Parathyroid adenoma (tissue), 2 donors: Measurements from ENCODE around the gene NAA38.

Source experiments
- H2AFZ ChIP-seq: fragments of 300-600 bp; sonication (generic); one replicate; pipeline ENCODE4 v1.7.0; 2017; ENCODE audit warnings: antibody characterized with exemption, mild to moderate bottlenecking
- H3K27ac ChIP-seq: fragments of 300-600 bp; sonication (generic); one replicate; pipeline ENCODE4 v1.7.0; 2017
- H3K27me3 ChIP-seq: fragments of 300-600 bp; sonication (generic); one replicate; pipeline ENCODE4 v1.7.0; 2017; ENCODE audit warnings: low read length; ENCODE audit not compliant: control insufficient read depth, insufficient read depth
- H3K36me3 ChIP-seq: fragments of 300-600 bp; sonication (generic); one replicate; pipeline ENCODE4 v1.7.0; 2017; ENCODE audit warnings: low read length; ENCODE audit not compliant: control insufficient read depth, insufficient read depth
- H3K4me1 ChIP-seq: fragments of 300-600 bp; sonication (generic); one replicate; pipeline ENCODE4 v1.7.0; 2017; ENCODE audit warnings: control low read depth
- H3K4me2 ChIP-seq: fragments of 300-600 bp; sonication (generic); one replicate; pipeline ENCODE4 v1.7.0; 2017; ENCODE audit warnings: low read length
- H3K4me3 ChIP-seq: fragments of 300-600 bp; sonication (generic); one replicate; pipeline ENCODE4 v1.7.0; 2017; ENCODE audit warnings: low read depth, low read length
- H3K79me2 ChIP-seq: fragments of 300-600 bp; sonication (generic); one replicate; pipeline ENCODE4 v1.7.0; 2017; ENCODE audit warnings: control low read depth
- H3K9ac ChIP-seq: fragments of 300-600 bp; sonication (generic); one replicate; pipeline ENCODE4 v1.7.0; 2017; ENCODE audit warnings: mild to moderate bottlenecking
- H3K9me3 ChIP-seq: fragments of 300-600 bp; sonication (generic); one replicate; pipeline ENCODE4 v1.7.0; 2017; ENCODE audit warnings: low read length; ENCODE audit not compliant: control insufficient read depth
- TF ChIP-seq, protein P1 (sequence below): fragments of 300-600 bp; sonication (generic); IDR thresholded peaks from one replicate; pipeline ENCODE4 v1.7.0; 2017; ENCODE audit warnings: antibody characterized with exemption, mild to moderate bottlenecking
- donor health status: primary hyperparathyroidism.

Gene NAA38

DNA sequence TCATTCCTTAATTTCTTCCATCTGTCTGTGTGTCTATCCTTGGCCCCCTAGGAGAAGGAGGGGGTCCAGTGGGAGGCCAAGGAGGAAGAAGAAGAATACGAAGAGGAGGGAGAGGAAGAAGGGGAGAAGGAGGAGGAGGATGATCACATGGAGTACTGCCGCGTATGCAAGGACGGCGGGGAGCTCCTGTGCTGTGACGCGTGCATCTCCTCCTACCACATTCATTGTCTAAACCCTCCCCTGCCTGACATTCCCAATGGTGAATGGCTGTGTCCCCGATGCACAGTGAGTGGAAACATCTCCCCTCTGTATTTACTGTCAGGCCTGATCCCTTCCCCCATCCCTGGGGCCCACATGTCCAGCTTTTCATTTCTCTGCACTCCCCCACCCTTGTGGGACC, 37.5 kb upstream of the NAA38 start:
- H3K27ac ChIP-seq: no peak overlapping the region
- no peaks in the 10 kb centered on the region for H3K27me3 ChIP-seq
- no peak overlapping the region for H3K4me3 ChIP-seq
- H3K9ac ChIP-seq: no peak overlapping the region
- peaks cover 15% of the 10 kb centered on the region for H3K4me1 ChIP-seq
- no peaks in the 10 kb centered on the region for H3K9me3 ChIP-seq
- H3K4me2 ChIP-seq: no peak overlapping the region
- H3K36me3 ChIP-seq: no peaks in the 10 kb centered on the region
- H2AFZ ChIP-seq: no peak overlapping the region
- TF ChIP-seq, protein P1, sequence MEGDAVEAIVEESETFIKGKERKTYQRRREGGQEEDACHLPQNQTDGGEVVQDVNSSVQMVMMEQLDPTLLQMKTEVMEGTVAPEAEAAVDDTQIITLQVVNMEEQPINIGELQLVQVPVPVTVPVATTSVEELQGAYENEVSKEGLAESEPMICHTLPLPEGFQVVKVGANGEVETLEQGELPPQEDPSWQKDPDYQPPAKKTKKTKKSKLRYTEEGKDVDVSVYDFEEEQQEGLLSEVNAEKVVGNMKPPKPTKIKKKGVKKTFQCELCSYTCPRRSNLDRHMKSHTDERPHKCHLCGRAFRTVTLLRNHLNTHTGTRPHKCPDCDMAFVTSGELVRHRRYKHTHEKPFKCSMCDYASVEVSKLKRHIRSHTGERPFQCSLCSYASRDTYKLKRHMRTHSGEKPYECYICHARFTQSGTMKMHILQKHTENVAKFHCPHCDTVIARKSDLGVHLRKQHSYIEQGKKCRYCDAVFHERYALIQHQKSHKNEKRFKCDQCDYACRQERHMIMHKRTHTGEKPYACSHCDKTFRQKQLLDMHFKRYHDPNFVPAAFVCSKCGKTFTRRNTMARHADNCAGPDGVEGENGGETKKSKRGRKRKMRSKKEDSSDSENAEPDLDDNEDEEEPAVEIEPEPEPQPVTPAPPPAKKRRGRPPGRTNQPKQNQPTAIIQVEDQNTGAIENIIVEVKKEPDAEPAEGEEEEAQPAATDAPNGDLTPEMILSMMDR: no peak
- peaks cover 15% of the 10 kb centered on the region for H3K79me2 ChIP-seq

DNA sequence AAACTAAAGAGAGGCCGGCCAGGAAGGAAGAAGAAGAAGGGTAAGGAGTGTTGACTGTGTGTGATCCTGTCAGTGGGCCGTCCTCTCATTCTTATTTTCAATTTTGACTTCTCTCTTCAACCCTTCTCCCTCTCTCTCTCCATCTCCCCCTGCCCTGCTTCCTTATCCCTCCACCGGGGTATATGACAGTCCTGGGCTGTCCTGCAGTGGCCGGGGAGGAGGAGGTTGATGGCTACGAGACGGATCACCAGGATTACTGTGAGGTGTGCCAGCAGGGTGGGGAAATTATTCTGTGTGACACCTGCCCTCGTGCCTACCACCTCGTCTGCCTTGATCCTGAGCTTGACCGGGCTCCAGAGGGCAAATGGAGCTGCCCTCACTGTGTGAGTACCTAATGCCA, 36.9 kb upstream of the NAA38 start:
- H3K79me2 ChIP-seq: peaks cover 15% of the 10 kb centered on the region
- TF ChIP-seq, protein P1: no peak
- no peak overlapping the region for H3K4me3 ChIP-seq
- H3K4me1 ChIP-seq: peaks cover 21% of the 10 kb centered on the region
- H3K36me3 ChIP-seq: no peaks in the 10 kb centered on the region
- no peaks in the 10 kb centered on the region for H3K27me3 ChIP-seq
- H3K9ac ChIP-seq: no peak overlapping the region
- H3K27ac ChIP-seq: no peak overlapping the region
- no peak overlapping the region for H2AFZ ChIP-seq
- no peaks in the 10 kb centered on the region for H3K9me3 ChIP-seq
- no peak overlapping the region for H3K4me2 ChIP-seq

- no peak overlapping the region for H3K4me2 ChIP-seq
- H3K36me3 ChIP-seq: no peaks in the 10 kb centered on the region
- H3K9me3 ChIP-seq: no peaks in the 10 kb centered on the region
- H3K4me3 ChIP-seq: no peak overlapping the region
- H3K27me3 ChIP-seq: no peaks in the 10 kb centered on the region
- H3K27ac ChIP-seq: no peak overlapping the region
- H3K4me1 ChIP-seq: peaks cover 30% of the 10 kb centered on the region
- TF ChIP-seq, protein P1: no peak
- no peak overlapping the region for H2AFZ ChIP-seq
- peaks cover 13% of the 10 kb centered on the region for H3K79me2 ChIP-seq
- H3K9ac ChIP-seq: no peak overlapping the region
These were observed 36.0 kb upstream of the NAA38 start for GRCh38 chr17:7893187-7893880.

GRCh38 chr17:7889166-7889955, 32.0 kb upstream of the NAA38 start:
- Histone ChIP-seq H3K79me2 (peaks cover 5% of the 10 kb centered on the region), H3K4me3 (peak overlapping the region; percentile 25), H3K27me3 (no peaks in the 10 kb centered on the region), H3K9ac (no peak overlapping the region), H3K36me3 (no peaks in the 10 kb centered on the region), H2AFZ (no peak overlapping the region), H3K4me2 (peak overlapping the region; percentile 99), H3K4me1 (peaks cover 24% of the 10 kb centered on the region), H3K9me3 (no peaks in the 10 kb centered on the region), H3K27ac (peak overlapping the region; percentile 85)
- TF ChIP-seq, protein P1: peak; percentile 69
